OCI-LY3 (cell line): ENCODE measurements around the gene HIVEP3.

Experiments used
- CTCF ChIP-seq: fragments of 200-600, 300-600 bp; sonication (generic); IDR thresholded peaks from 2 replicates; pipeline ENCODE4 v1.5.1; 2014; ENCODE audit warnings: antibody characterized with exemption, low read length, low read depth
- EZH2phosphoT487 ChIP-seq: fragments of 200-600 bp; shearing (Covaris generic); IDR thresholded peaks from 2 replicates; pipeline ENCODE4 v1.6.1; 2018; ENCODE audit warnings: antibody characterized with exemption, mixed run types, low read depth

GRCh38 chr1:41914516-41914915 is 4.2 kb downstream of the HIVEP3 start:
- no peak for TF ChIP-seq CTCF
- TF ChIP-seq EZH2phosphoT487: no peak
